Body of pancreas (tissue), 4 donors: Measurements from ENCODE around the gene HTR3B. TPM values are rescaled to one million over a fixed set of nuclear protein-coding genes. Genes with fewer than 3 reads are reported as not detected.
"Not testable (repeated sequence)": the region's sequence is repeated elsewhere in the genome, so short reads cannot be mapped to it uniquely, and the experiment has no call there.

ENCODE experiments used
- ATAC-seq: fragments of 150-250 bp; one replicate; pipeline ENCODE4 v1.9.1; 2016
- DNase-seq, 4 donors: peaks; one replicate each; pipeline ENCODE4 v3.0.0-alpha.2; 2019
- H3K27ac ChIP-seq, 4 donors: fragments of 200-600 bp; sonication (generic); 1 replicate in 3 of 4; 2 replicates in 1 of 4; pipeline versions ENCODE4 v1.5.1 to v1.6.1; 2016 to 2019; ENCODE audit warnings: mild to moderate bottlenecking in 1 of 4, mixed read lengths in 1 of 4, moderate library complexity in 1 of 4
- H3K27me3 ChIP-seq, 2 donors: fragments of 200-600 bp; sonication (generic); one replicate each; pipeline ENCODE4 v1.6.0; 2016; ENCODE audit warnings: mild to moderate bottlenecking in 1 of 2
- H3K36me3 ChIP-seq, 2 donors: fragments of 200-600 bp; sonication (generic); replicated peaks in 1 of 2; 2 replicates each; pipeline ENCODE4 v1.5.1; 2016; ENCODE audit warnings: low read depth in 2 of 2; ENCODE audit not compliant: insufficient read depth in 1 of 2
- H3K4me1 ChIP-seq: fragments of 200-600 bp; sonication (generic); one replicate; pipeline ENCODE4 v1.6.0; 2016
- H3K4me3 ChIP-seq, 2 donors: fragments of 200-600 bp; sonication (generic); 1 replicate in 1 of 2; 2 replicates in 1 of 2; pipeline ENCODE4 v1.5.1; 2016 to 2019
- H3K9me3 ChIP-seq, 3 donors: fragments of 200-600 bp; sonication (generic); 1 replicate in 2 of 3; 2 replicates in 1 of 3; pipeline ENCODE4 v1.5.1; 2016
- POLR2A ChIP-seq, 3 donors: fragments of 450-650 bp; IDR thresholded peaks; one replicate each; pipeline ENCODE4 v1.6.1; 2016; ENCODE audit warnings: antibody characterized with exemption in 3 of 3, mild to moderate bottlenecking in 2 of 3
- WGBS, 2 donors: methylation state at CpG; one replicate each; pipeline ENCODE4 v1.1.5; 2017; 5-methylcytosine and 5-hydroxymethylcytosine counted together
- intact Hi-C: fragments of 100-400 bp; cut with DNase I; formaldehyde crosslinking; loops from one replicate; pipeline ENCODE4 v1.15.1; 2023
- total RNA-seq, 2 donors: library from RNA; depleted of rRNA; stranded (reverse); fragments of >200 nt; gene quantifications; one replicate each; pipeline ENCODE4 v1.1.0, GENCODE V29; 2016
- TF ChIP-seq, protein P1 (sequence below), 7 experiments: fragments of 450-650 bp in 4 of 7; fragments of 200-600 bp in 3 of 7; sonication (generic) in 3 of 7; IDR thresholded peaks; one replicate each; pipeline ENCODE4 v1.5.1; 2016 to 2019; ENCODE audit warnings: antibody characterized with exemption in 7 of 7

Gene HTR3B
- total RNA-seq, 2 donors from 2014 or later: not detected

DNA sequence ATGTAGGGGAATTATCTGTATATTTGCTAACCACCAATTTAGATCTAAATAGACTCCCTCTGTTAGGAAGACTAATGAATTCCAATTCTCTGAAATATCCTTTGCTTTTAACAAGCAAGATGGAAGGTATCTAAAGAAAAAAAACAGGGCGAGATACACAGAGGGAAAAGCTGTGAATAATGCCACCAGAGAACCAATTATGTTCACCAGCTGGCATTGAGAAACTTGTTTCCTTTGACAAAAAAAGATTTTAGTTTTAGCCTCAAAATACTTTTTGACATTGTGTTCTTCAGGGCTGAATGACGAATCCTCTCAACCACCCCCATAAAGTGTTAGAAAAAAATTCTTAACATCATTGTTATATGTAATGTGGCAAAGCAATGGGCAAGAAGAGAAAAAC, 19.0 kb downstream of the HTR3B start:
- H3K4me3 ChIP-seq: no peak overlapping the region
- no peaks in the 10 kb centered on the region for H3K9me3 ChIP-seq
- intact Hi-C loops: no loop called here
- H3K27me3 ChIP-seq: no peaks in the 10 kb centered on the region
- no peaks in the 10 kb centered on the region for H3K36me3 ChIP-seq
- no peak overlapping the region for H3K27ac ChIP-seq
- TF ChIP-seq, protein P1, sequence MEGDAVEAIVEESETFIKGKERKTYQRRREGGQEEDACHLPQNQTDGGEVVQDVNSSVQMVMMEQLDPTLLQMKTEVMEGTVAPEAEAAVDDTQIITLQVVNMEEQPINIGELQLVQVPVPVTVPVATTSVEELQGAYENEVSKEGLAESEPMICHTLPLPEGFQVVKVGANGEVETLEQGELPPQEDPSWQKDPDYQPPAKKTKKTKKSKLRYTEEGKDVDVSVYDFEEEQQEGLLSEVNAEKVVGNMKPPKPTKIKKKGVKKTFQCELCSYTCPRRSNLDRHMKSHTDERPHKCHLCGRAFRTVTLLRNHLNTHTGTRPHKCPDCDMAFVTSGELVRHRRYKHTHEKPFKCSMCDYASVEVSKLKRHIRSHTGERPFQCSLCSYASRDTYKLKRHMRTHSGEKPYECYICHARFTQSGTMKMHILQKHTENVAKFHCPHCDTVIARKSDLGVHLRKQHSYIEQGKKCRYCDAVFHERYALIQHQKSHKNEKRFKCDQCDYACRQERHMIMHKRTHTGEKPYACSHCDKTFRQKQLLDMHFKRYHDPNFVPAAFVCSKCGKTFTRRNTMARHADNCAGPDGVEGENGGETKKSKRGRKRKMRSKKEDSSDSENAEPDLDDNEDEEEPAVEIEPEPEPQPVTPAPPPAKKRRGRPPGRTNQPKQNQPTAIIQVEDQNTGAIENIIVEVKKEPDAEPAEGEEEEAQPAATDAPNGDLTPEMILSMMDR (IDR thresholded peaks at IDR 0.05): no peak
- TF ChIP-seq POLR2A (IDR thresholded peaks at IDR 0.05): no peak
- H3K4me1 ChIP-seq: no peaks in the 10 kb centered on the region
- WGBS, 2 donors: 71 to 79% methylated on average over 2 of the region's 2 CpGs
- ATAC-seq (no peak), DNase-seq (no peak)

- H3K4me3 ChIP-seq: no peak overlapping the region
- H3K27me3 ChIP-seq: no peaks in the 10 kb centered on the region
- no peaks in the 10 kb centered on the region for H3K4me1 ChIP-seq
- no peaks in the 10 kb centered on the region for H3K9me3 ChIP-seq
- TF ChIP-seq, protein P1 (IDR thresholded peaks at IDR 0.05): no peak
- TF ChIP-seq POLR2A (IDR thresholded peaks at IDR 0.05): no peak
- H3K27ac ChIP-seq: no peak overlapping the region
- ATAC-seq: no peak
- intact Hi-C loops: no loop called here
- DNase-seq: no peak
- H3K36me3 ChIP-seq: no peaks in the 10 kb centered on the region
- 68 to 70% methylated on average over 12 of the region's 12 CpGs for WGBS, 2 donors
These were observed 21.9 kb downstream of the HTR3B start for GRCh38 chr11:113926273-113927197.

DNA sequence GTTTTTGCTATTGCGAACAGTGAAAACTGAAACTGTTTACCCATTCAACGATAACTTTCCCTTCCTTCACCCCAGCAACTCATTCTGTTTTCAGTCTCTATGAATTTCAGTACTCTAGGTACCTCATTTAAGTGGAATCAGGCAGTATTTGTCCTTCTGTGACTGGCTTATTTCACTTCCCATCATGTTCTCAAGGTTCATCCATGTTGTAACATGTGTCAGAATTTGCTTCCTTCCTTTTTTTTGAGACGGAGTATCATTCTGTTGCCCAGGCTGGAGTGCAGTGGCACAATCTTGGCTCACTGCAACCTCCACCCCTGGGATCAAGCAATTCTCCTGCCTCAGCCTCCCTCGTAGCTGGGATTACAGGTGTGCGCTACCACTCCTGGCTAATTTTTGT, 23.7 kb downstream of the HTR3B start:
- no peak for TF ChIP-seq POLR2A (IDR thresholded peaks at IDR 0.05)
- TF ChIP-seq, protein P1 (IDR thresholded peaks at IDR 0.05): no peak
- Histone ChIP-seq H3K27me3 (no peaks in the 10 kb centered on the region), H3K36me3 (no peaks in the 10 kb centered on the region), H3K27ac (no peak overlapping the region), H3K9me3 (no peaks in the 10 kb centered on the region), H3K4me3 (no peak overlapping the region), H3K4me1 (no peaks in the 10 kb centered on the region)
- intact Hi-C loops: no loop called here
- no peak for ATAC-seq
- WGBS, 2 donors: 81 to 82% methylated on average over 5 of the region's 5 CpGs
- no peak for DNase-seq

DNA sequence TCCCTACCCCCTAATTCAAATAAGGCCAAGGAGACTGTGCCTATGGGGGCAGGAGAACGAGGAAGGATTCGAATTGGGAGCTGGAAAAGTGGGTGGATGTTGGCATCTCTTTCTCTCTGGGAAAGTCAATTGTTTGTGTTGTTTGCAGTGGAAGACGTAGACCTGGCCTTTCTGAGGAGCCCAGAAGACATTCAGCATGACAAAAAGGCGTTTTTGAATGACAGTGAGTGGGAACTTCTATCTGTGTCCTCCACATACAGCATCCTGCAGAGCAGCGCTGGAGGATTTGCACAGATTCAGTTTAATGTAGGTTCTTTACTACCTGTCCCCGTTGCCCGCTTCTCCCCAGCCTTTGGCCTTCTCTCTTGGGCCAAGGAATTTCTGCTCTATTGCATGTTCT, 28.2 kb downstream of the HTR3B start:
- intact Hi-C loops: no loop called here
- H3K27me3 ChIP-seq: no peaks in the 10 kb centered on the region
- no peak overlapping the region for H3K4me3 ChIP-seq
- no peaks in the 10 kb centered on the region for H3K9me3 ChIP-seq
- H3K36me3 ChIP-seq: no peaks in the 10 kb centered on the region
- 65 to 67% methylated on average over 7 of the region's 7 CpGs for WGBS, 2 donors
- no peak overlapping the region for H3K27ac ChIP-seq
- ATAC-seq (no peak), DNase-seq (no peak)
- TF ChIP-seq POLR2A (IDR thresholded peaks at IDR 0.05): no peak
- TF ChIP-seq, protein P1 (IDR thresholded peaks at IDR 0.05): no peak
- H3K4me1 ChIP-seq: no peaks in the 10 kb centered on the region

DNA sequence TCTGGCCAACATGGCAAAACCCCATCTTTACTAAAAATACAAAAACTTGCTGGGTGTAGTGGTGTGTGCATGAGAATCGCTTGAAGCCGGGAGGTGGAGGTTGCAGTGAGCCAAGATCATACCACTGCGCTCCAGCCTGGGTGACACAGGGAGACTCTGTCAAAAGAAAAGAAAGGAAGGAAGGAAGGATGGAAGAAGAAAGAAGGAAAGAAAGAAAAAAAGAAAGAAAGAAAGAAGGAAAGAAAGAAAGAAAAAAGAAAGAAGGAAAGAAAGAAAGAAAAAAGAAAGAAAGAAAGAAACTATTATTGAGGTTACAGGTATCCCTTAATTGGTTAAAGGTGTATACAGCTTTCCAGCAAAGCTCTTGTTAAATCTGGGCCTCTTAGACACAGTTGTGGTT, 29.6 kb downstream of the HTR3B start:
- H3K9me3 ChIP-seq, H3K27me3 ChIP-seq, H3K36me3 ChIP-seq, H3K4me1 ChIP-seq, DNase-seq, H3K27ac ChIP-seq, ATAC-seq, intact Hi-C loops, H3K4me3 ChIP-seq: not testable (repeated sequence)
- 86 to 98% methylated on average over 2 to 3 of the region's 3 CpGs for WGBS, 2 donors
